Neural cell (in vitro differentiated cells): ENCODE data around the gene VIPR1.

ENCODE experiments used
- EP300 ChIP-seq: fragments of 450-650 bp; conservative IDR thresholded peaks from 2 replicates; pipeline ENCODE4 v1.6.1; 2014; ENCODE audit warnings: antibody characterized with exemption, mild to moderate bottlenecking, moderate library complexity; ENCODE audit not compliant: poor library complexity, severe bottlenecking
- EZH2 ChIP-seq: fragments of 200-600, 300-800 bp; shearing (Covaris generic), sonication (generic); IDR thresholded peaks from 2 replicates; pipeline ENCODE4 v1.6.1; 2014; ENCODE audit warnings: antibody characterized with exemption, low read length, borderline replicate concordance, mild to moderate bottlenecking; ENCODE audit not compliant: insufficient read depth, poor library complexity, severe bottlenecking
- MXI1 ChIP-seq: fragments of 450-650 bp; conservative IDR thresholded peaks from 2 replicates; pipeline ENCODE4 v1.6.1; 2014; ENCODE audit warnings: antibody characterized with exemption, mild to moderate bottlenecking; ENCODE audit not compliant: poor library complexity, severe bottlenecking
- POLR2AphosphoS5 ChIP-seq: IDR thresholded peaks from 2 replicates; pipeline ENCODE4 v1.6.1; 2012
- RAD21 ChIP-seq: fragments of 450-650 bp; conservative IDR thresholded peaks from 2 replicates; pipeline ENCODE4 v1.6.1; 2014; ENCODE audit warnings: antibody characterized with exemption, mild to moderate bottlenecking, moderate library complexity
- TAF1 ChIP-seq: IDR thresholded peaks from 2 replicates; pipeline ENCODE4 v1.6.1; 2012; ENCODE audit warnings: low read depth
- TF ChIP-seq, protein P1 (sequence below): fragments of 450-650 bp; IDR thresholded peaks from 2 replicates; pipeline ENCODE4 v1.5.1; 2014; ENCODE audit warnings: antibody characterized with exemption, mild to moderate bottlenecking, moderate library complexity; ENCODE audit not compliant: poor library complexity, severe bottlenecking

DNA sequence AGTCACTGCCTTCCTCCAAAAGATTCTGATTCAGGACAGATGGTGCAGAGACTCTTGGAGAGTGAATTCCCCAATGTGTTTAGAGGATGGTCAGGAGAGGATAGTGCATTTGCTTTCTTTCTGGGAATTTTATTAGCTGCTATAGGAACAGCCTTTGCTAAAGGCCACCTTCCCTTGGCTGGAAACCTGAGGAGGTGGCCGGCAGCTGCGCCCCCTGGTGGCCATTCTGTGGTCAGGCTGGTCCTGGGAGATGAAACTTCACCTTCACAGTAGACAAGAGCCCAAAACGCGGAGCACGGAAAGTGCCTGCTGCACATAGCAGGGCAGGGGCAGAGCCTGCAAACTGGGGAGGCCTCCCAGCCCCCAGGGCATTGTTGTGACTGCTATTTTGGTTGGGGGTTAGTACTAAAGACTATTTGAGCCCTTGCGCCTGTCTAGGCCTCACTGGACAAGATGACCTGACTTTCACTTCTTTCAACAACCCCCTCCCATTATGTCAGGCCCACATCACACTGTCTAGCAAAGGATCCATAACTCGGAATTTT is 45.0 kb downstream of the VIPR1 start:
- TF ChIP-seq RAD21 (peak; percentile 68), EP300 (no peak), EZH2 (no peak), TAF1 (no peak), MXI1 (no peak), POLR2AphosphoS5 (no peak)
- TF ChIP-seq, protein P1, sequence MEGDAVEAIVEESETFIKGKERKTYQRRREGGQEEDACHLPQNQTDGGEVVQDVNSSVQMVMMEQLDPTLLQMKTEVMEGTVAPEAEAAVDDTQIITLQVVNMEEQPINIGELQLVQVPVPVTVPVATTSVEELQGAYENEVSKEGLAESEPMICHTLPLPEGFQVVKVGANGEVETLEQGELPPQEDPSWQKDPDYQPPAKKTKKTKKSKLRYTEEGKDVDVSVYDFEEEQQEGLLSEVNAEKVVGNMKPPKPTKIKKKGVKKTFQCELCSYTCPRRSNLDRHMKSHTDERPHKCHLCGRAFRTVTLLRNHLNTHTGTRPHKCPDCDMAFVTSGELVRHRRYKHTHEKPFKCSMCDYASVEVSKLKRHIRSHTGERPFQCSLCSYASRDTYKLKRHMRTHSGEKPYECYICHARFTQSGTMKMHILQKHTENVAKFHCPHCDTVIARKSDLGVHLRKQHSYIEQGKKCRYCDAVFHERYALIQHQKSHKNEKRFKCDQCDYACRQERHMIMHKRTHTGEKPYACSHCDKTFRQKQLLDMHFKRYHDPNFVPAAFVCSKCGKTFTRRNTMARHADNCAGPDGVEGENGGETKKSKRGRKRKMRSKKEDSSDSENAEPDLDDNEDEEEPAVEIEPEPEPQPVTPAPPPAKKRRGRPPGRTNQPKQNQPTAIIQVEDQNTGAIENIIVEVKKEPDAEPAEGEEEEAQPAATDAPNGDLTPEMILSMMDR = peak; percentile 83
